Suprapubic skin (tissue), 4 donors: ENCODE measurements around the gene FLT1. TPM values are rescaled to one million over a fixed set of nuclear protein-coding genes. Genes with fewer than 3 reads are reported as not detected.

Experiments used
- DNase-seq, 2 donors: peaks; one replicate each; pipeline ENCODE4 v3.0.0-alpha.2; 2019; ENCODE audit warnings: low spot score in 2 of 2
- H3K27ac ChIP-seq: fragments of 200-600 bp; sonication (generic); one replicate; pipeline ENCODE4 v1.5.1; 2019
- H3K27me3 ChIP-seq: fragments of 200-600 bp; sonication (generic); one replicate; pipeline ENCODE4 v1.5.1; 2019
- H3K36me3 ChIP-seq: fragments of 200-600 bp; sonication (generic); one replicate; pipeline ENCODE4 v1.5.1; 2019
- H3K4me1 ChIP-seq: fragments of 200-600 bp; sonication (generic); one replicate; pipeline ENCODE4 v1.5.1; 2019
- H3K4me3 ChIP-seq: fragments of 200-600 bp; sonication (generic); one replicate; pipeline ENCODE4 v1.5.1; 2019; ENCODE audit warnings: mild to moderate bottlenecking
- H3K9me3 ChIP-seq: fragments of 200-600 bp; sonication (generic); one replicate; pipeline ENCODE4 v1.5.1; 2019
- EP300 ChIP-seq: sonication (generic); formaldehyde crosslinking; IDR thresholded peaks from one replicate; pipeline ENCODE4 v1.6.1; 2017; ENCODE audit warnings: antibody characterized with exemption
- POLR2A ChIP-seq, 2 donors: fragments of 450-650 bp; IDR thresholded peaks; one replicate each; pipeline ENCODE4 v1.6.1; 2017; ENCODE audit warnings: antibody characterized with exemption in 2 of 2, mild to moderate bottlenecking in 2 of 2, moderate library complexity in 2 of 2
- POLR2AphosphoS5 ChIP-seq, 3 donors: sonication (generic); formaldehyde crosslinking; IDR thresholded peaks; one replicate each; pipeline ENCODE4 v1.6.1; 2017; ENCODE audit warnings: antibody characterized with exemption in 3 of 3
- WGBS: methylation state at CpG from one replicate; pipeline ENCODE4 v1.1.5; 2018; 5-methylcytosine and 5-hydroxymethylcytosine counted together
- total RNA-seq, 4 donors: library from RNA; depleted of rRNA; stranded (reverse); fragments of >200 nt; gene quantifications; one replicate each; pipeline ENCODE4 v1.1.0, GENCODE V29; 2016
- TF ChIP-seq, protein P1 (sequence below), 2 donors: fragments of 200-600 bp in 1 of 2; fragments of 450-650 bp in 1 of 2; sonication (generic) in 1 of 2; IDR thresholded peaks; one replicate each; pipeline ENCODE4 v1.5.1; 2016 to 2019; ENCODE audit warnings: antibody characterized with exemption in 2 of 2, mild to moderate bottlenecking in 1 of 2, moderate library complexity in 1 of 2

The FLT1 gene
- total RNA-seq, 4 donors from 2014 or later: 3.8 to 14.2 (median 6.8) TPM

DNA sequence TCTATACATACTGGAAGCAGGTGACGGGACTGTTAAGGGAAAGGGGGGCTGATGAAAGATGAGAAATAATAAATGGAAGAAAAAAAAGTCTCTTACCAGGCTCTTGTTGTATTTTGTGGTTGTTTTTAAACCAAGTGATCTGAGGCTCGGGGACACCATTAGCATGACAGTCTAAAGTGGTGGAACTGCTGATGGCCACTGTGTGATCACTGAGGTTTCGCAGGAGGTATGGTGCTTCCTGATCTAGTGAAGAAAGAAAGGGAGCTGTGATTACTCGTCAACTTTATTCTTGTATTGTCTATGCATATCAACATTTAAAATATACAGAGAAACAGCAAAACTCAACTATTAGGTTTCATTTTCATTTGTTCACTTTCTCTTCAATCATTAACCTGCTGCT is 110.1 kb downstream of the FLT1 start:
- no peak for DNase-seq
- peaks cover under 1% of the 10 kb centered on the region for H3K4me1 ChIP-seq
- H3K27me3 ChIP-seq: peaks cover 4% of the 10 kb centered on the region
- no peak overlapping the region for H3K27ac ChIP-seq
- no peaks in the 10 kb centered on the region for H3K36me3 ChIP-seq
- TF ChIP-seq, protein P1, sequence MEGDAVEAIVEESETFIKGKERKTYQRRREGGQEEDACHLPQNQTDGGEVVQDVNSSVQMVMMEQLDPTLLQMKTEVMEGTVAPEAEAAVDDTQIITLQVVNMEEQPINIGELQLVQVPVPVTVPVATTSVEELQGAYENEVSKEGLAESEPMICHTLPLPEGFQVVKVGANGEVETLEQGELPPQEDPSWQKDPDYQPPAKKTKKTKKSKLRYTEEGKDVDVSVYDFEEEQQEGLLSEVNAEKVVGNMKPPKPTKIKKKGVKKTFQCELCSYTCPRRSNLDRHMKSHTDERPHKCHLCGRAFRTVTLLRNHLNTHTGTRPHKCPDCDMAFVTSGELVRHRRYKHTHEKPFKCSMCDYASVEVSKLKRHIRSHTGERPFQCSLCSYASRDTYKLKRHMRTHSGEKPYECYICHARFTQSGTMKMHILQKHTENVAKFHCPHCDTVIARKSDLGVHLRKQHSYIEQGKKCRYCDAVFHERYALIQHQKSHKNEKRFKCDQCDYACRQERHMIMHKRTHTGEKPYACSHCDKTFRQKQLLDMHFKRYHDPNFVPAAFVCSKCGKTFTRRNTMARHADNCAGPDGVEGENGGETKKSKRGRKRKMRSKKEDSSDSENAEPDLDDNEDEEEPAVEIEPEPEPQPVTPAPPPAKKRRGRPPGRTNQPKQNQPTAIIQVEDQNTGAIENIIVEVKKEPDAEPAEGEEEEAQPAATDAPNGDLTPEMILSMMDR (IDR thresholded peaks at IDR 0.05): no peak
- TF ChIP-seq EP300 (no peak), POLR2AphosphoS5 (IDR thresholded peaks at IDR 0.05) (no peak), POLR2A (IDR thresholded peaks at IDR 0.05) (no peak)
- H3K9me3 ChIP-seq: no peaks in the 10 kb centered on the region
- 81% methylated on average over 4 of the region's 4 CpGs for WGBS
- no peak overlapping the region for H3K4me3 ChIP-seq

DNA sequence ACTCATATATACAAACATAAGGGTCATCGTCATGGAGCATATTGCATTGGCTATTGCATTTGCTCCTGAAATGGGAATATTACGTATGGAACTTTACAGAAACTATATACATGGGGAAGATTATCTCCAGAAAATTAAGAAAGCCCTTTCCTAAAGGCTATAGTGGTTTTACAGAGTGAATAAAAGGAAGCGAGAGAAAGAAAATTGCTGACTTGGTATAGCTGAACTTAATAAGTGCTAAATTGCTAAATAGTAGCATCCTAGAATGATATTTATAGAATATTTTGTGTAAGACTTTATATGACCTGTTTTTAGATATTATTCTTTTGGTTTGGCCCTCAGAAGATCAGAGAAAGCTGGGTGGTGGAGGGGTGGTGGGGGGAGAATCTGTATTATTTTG is 114.6 kb downstream of the FLT1 start:
- no peak for DNase-seq
- H3K36me3 ChIP-seq: no peaks in the 10 kb centered on the region
- no peak overlapping the region for H3K27ac ChIP-seq
- H3K4me1 ChIP-seq: peaks cover 3% of the 10 kb centered on the region
- no peaks in the 10 kb centered on the region for H3K27me3 ChIP-seq
- H3K9me3 ChIP-seq: no peaks in the 10 kb centered on the region
- no peak overlapping the region for H3K4me3 ChIP-seq
- 93% methylated on average over 3 of the region's 3 CpGs for WGBS
- TF ChIP-seq POLR2A (IDR thresholded peaks at IDR 0.05) (no peak), EP300 (no peak), POLR2AphosphoS5 (IDR thresholded peaks at IDR 0.05) (no peak)
- TF ChIP-seq, protein P1 (IDR thresholded peaks at IDR 0.05): no peak

DNA sequence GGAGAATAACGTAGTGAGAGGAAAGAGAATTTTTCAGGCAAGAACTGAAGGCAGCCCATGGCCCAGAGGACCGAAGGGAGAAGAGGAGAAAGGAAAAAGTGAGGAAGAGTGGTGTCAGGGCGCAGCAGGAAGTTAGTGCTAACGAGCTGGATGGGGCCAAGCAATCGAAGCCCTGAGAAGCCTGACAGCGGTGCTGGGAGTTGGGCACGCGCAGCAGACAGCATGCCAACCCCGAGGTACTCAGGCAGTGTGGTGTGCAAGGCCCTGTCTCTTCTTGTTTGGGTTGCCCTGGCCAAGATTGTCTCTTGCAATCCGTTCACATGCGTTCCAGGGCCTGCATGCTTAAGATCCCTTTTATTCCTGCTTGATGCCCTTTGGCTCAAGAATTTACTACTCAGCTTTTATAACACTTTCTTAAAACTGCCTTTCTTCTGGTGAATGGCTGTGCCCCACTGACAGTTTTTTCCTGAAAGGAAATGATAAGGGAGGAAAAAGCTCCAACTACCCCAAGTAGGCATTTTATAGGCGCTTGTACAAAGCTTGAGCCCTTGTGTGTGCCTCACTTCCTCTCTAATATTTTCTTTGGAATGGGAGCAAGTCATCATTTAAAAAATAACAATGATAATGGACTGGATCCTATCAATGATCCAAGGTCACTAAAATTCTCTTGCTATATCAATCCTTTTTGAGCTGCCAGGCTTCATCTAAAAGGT is 115.4 kb downstream of the FLT1 start:
- WGBS: 50% methylated on average over 12 of the region's 12 CpGs
- DNase-seq: no peak
- no peaks in the 10 kb centered on the region for H3K27me3 ChIP-seq
- no peaks in the 10 kb centered on the region for H3K36me3 ChIP-seq
- no peak overlapping the region for H3K27ac ChIP-seq
- TF ChIP-seq, protein P1 (IDR thresholded peaks at IDR 0.05): no peak
- TF ChIP-seq EP300 (no peak), POLR2AphosphoS5 (IDR thresholded peaks at IDR 0.05) (no peak), POLR2A (IDR thresholded peaks at IDR 0.05) (no peak)
- peaks cover 3% of the 10 kb centered on the region for H3K4me1 ChIP-seq
- no peak overlapping the region for H3K4me3 ChIP-seq
- H3K9me3 ChIP-seq: no peaks in the 10 kb centered on the region

DNA sequence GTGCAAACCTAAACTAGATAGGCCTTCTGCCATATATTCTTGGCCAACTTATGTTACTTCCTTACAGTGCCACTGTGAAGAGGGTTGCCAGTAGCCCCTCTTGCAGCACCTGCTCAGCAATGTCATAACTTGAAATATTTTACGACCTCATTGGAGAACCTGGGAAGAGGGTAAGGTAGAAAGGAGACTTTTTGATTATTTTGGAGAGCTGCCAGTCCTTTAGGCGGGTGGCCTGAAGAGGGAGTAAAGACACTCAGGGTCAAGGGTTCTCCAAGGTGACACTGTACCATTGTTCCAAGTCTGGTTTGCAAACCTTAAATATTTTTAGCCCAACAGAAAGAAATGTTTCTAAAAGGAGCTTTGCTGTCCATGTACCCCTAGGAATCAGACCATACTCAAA is 118.3 kb downstream of the FLT1 start:
- DNase-seq: no peak
- Histone ChIP-seq H3K36me3 (no peaks in the 10 kb centered on the region), H3K4me3 (no peak overlapping the region), H3K27ac (no peak overlapping the region), H3K27me3 (no peaks in the 10 kb centered on the region), H3K9me3 (no peaks in the 10 kb centered on the region), H3K4me1 (peaks cover 3% of the 10 kb centered on the region)
- WGBS: 59% methylated on average over 2 of the region's 2 CpGs
- TF ChIP-seq POLR2AphosphoS5 (IDR thresholded peaks at IDR 0.05): no peak
- TF ChIP-seq, protein P1 (IDR thresholded peaks at IDR 0.05): no peak
- no peak for TF ChIP-seq EP300
- no peak for TF ChIP-seq POLR2A (IDR thresholded peaks at IDR 0.05)

DNA sequence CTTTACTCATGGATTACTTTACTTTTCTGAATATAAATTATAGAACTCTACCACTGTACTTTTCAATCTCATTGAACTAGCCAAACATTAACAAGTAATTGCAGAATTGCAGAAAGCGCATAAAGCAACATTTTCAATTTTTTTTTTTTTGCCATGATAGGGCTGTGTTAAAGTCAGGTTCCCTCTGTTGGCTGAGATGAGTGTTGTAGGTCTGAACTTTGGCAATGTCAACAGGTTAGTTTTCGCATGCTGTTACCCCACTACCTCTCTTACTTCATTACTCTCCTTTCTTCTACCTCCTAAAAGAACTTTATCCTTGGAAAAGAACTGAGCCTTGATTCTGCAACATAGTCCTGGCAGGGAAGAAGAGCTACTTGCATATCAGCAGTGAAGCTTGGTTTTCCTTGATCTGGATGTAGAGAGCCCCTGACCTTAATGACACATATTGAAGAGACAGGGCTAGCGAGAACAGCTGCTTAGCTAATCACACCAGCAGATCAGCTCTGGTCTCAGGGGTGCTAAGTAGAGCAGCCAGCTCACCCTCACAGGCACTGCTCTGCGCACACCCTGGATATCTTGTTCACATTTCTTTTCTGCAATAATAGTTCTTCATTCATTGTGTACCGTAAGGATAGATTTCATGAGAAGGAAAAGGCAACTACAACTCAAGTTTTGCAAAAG is 119.5 kb downstream of the FLT1 start:
- TF ChIP-seq EP300 (no peak), POLR2AphosphoS5 (IDR thresholded peaks at IDR 0.05) (no peak), POLR2A (IDR thresholded peaks at IDR 0.05) (no peak)
- 82% methylated on average over 5 of the region's 5 CpGs for whole genome bisulfite sequencing
- Histone ChIP-seq H3K9me3 (no peaks in the 10 kb centered on the region), H3K27me3 (no peaks in the 10 kb centered on the region), H3K27ac (no peak overlapping the region), H3K4me1 (peaks cover 3% of the 10 kb centered on the region), H3K36me3 (no peaks in the 10 kb centered on the region), H3K4me3 (no peak overlapping the region)
- DNase-seq: no peak
